SU-DHL-6 (cell line): ENCODE results near the gene IMPACT.

Experiments
- H2AFZ ChIP-seq: fragments of 200-600 bp; sonication (generic); 2 replicates; pipeline ENCODE4 v1.6.1; 2014; ENCODE audit warnings: low read depth, mild to moderate bottlenecking, moderate library complexity, mixed read lengths, antibody characterized with exemption, low read length; ENCODE audit not compliant: severe bottlenecking
- H3F3A ChIP-seq: fragments of 200-600 bp; shearing (Covaris generic); 2 replicates; pipeline ENCODE4 v1.6.0; 2016; ENCODE audit warnings: antibody characterized with exemption, mild to moderate bottlenecking; ENCODE audit not compliant: insufficient read depth
- H3K27ac ChIP-seq: fragments of 200-600 bp; sonication (generic); 2 replicates; pipeline ENCODE4 v1.5.1; 2016; ENCODE audit warnings: low read depth, mild to moderate bottlenecking, low read length, moderate library complexity, mixed read lengths
- H3K27me3 ChIP-seq: fragments of 200-600 bp; sonication (generic), shearing (Covaris generic); 2 replicates; pipeline ENCODE4 v1.6.0; 2014; ENCODE audit warnings: mild to moderate bottlenecking, low read length
- H3K36me3 ChIP-seq: fragments of 200-600 bp; sonication (generic); 2 replicates; pipeline ENCODE4 v1.6.1; 2014; ENCODE audit warnings: mild to moderate bottlenecking, low read length, mixed read lengths
- H3K4me2 ChIP-seq: fragments of 300-600, 200-600 bp; shearing (Covaris generic), sonication (generic); 2 replicates; pipeline ENCODE4 v1.6.0; 2014; ENCODE audit warnings: low read length, low read depth, mild to moderate bottlenecking; ENCODE audit not compliant: poor library complexity, severe bottlenecking
- H3K4me3 ChIP-seq: fragments of 200-600 bp; sonication (generic); 2 replicates; pipeline ENCODE4 v1.5.1; 2014; ENCODE audit warnings: antibody characterized with exemption, low read length, mild to moderate bottlenecking, mixed read lengths; ENCODE audit not compliant: insufficient read depth, poor library complexity, severe bottlenecking
- H3K79me2 ChIP-seq: fragments of 200-600 bp; sonication (generic); 2 replicates; pipeline ENCODE4 v1.6.1; 2014; ENCODE audit warnings: mild to moderate bottlenecking, low read length, moderate library complexity; ENCODE audit not compliant: insufficient read depth
- H3K9ac ChIP-seq: fragments of 200-600 bp; sonication (generic); 2 replicates; pipeline ENCODE4 v1.7.0; 2014; ENCODE audit warnings: mild to moderate bottlenecking, low read length
- H3K9me2 ChIP-seq: fragments of 200-600 bp; sonication (generic); replicated peaks from 2 replicates; pipeline ENCODE4 v1.6.1; 2014; ENCODE audit warnings: low read length; ENCODE audit not compliant: insufficient read depth
- H3K9me3 ChIP-seq: fragments of 200-600 bp; sonication (generic); 2 replicates; pipeline ENCODE4 v1.6.1; 2014; ENCODE audit warnings: low read length, mixed read lengths; ENCODE audit not compliant: insufficient read depth
- H4K20me1 ChIP-seq: fragments of 200-600 bp; sonication (generic); 2 replicates; pipeline ENCODE4 v1.6.1; 2014; ENCODE audit warnings: low read depth, mild to moderate bottlenecking, antibody characterized with exemption, low read length, moderate library complexity, mixed read lengths
- CTCF ChIP-seq: fragments of 200-600 bp; sonication (generic); IDR thresholded peaks from one replicate; pipeline ENCODE4 v1.5.1; 2017; ENCODE audit warnings: antibody characterized with exemption, mild to moderate bottlenecking, low read length, moderate library complexity; ENCODE audit not compliant: insufficient read depth, poor library complexity, severe bottlenecking
- EZH2phosphoT487 ChIP-seq: fragments of 200-600 bp; sonication (generic), shearing (Covaris generic); conservative IDR thresholded peaks from 2 replicates; pipeline ENCODE4 v1.6.1; 2018; ENCODE audit warnings: mild to moderate bottlenecking, antibody characterized with exemption, low read length, moderate library complexity, mixed read lengths

The IMPACT gene

GRCh38 chr18:24472591-24472990, 46.1 kb downstream of the IMPACT start:
- no peaks in the 10 kb centered on the region for H4K20me1 ChIP-seq
- no peaks in the 10 kb centered on the region for H3F3A ChIP-seq
- no peaks in the 10 kb centered on the region for H3K9me3 ChIP-seq
- no peak overlapping the region for H3K4me3 ChIP-seq
- H3K36me3 ChIP-seq = no peaks in the 10 kb centered on the region
- H3K9me2 ChIP-seq = no peaks in the 10 kb centered on the region
- no peak overlapping the region for H2AFZ ChIP-seq
- no peaks in the 10 kb centered on the region for H3K79me2 ChIP-seq
- no peak overlapping the region for H3K4me2 ChIP-seq
- H3K27ac ChIP-seq = no peak overlapping the region
- H3K27me3 ChIP-seq = no peaks in the 10 kb centered on the region
- TF ChIP-seq EZH2phosphoT487 = no peak
- TF ChIP-seq CTCF = no peak
- H3K9ac ChIP-seq = no peak overlapping the region

- Histone ChIP-seq H3K36me3 (no peaks in the 10 kb centered on the region), H3K79me2 (no peaks in the 10 kb centered on the region)
- TF ChIP-seq CTCF = no peak
- TF ChIP-seq EZH2phosphoT487 = no peak
Measured at GRCh38 chr18:24474406-24474805, 47.9 kb downstream of the IMPACT start.

GRCh38 chr18:24475926-24476589, 49.6 kb downstream of the IMPACT start:
- Histone ChIP-seq H3K9ac (no peak overlapping the region), H3K4me2 (no peak overlapping the region), H3K27me3 (no peaks in the 10 kb centered on the region), H3K4me3 (no peak overlapping the region), H3K27ac (no peak overlapping the region), H3K79me2 (no peaks in the 10 kb centered on the region), H3K36me3 (no peaks in the 10 kb centered on the region), H4K20me1 (no peaks in the 10 kb centered on the region), H3F3A (no peaks in the 10 kb centered on the region), H2AFZ (no peak overlapping the region), H3K9me3 (no peaks in the 10 kb centered on the region), H3K9me2 (no peaks in the 10 kb centered on the region)
- no peak for TF ChIP-seq EZH2phosphoT487
- no peak for TF ChIP-seq CTCF

More at GRCh38 chr18:24474406-24474805, 47.9 kb downstream of the IMPACT start:
- Histone ChIP-seq H3K27ac (no peak overlapping the region), H2AFZ (no peak overlapping the region), H3K27me3 (no peaks in the 10 kb centered on the region), H3K9me3 (no peaks in the 10 kb centered on the region), H3K4me3 (no peak overlapping the region), H3K4me2 (no peak overlapping the region), H3K9ac (no peak overlapping the region), H4K20me1 (no peaks in the 10 kb centered on the region), H3K9me2 (no peaks in the 10 kb centered on the region), H3F3A (no peaks in the 10 kb centered on the region)

GRCh38 chr18:24479371-24479770, 52.9 kb downstream of the IMPACT start:
- Histone ChIP-seq H4K20me1 (no peaks in the 10 kb centered on the region), H3K27me3 (no peaks in the 10 kb centered on the region), H3K79me2 (no peaks in the 10 kb centered on the region), H3K9me3 (no peaks in the 10 kb centered on the region), H3K9ac (no peak overlapping the region), H3K9me2 (no peaks in the 10 kb centered on the region), H3F3A (no peaks in the 10 kb centered on the region), H3K4me2 (no peak overlapping the region), H2AFZ (no peak overlapping the region), H3K4me3 (no peak overlapping the region), H3K36me3 (no peaks in the 10 kb centered on the region), H3K27ac (no peak overlapping the region)
- no peak for TF ChIP-seq CTCF
- no peak for TF ChIP-seq EZH2phosphoT487
